GM10266 (cell line): ENCODE data around the gene DENND2A.

Experiments used
- DNase-seq: peaks from one replicate; pipeline ENCODE4 v3.0.0; 2012; ENCODE audit errors: extremely low spot score
- TF ChIP-seq, protein P1 (sequence below): IDR thresholded peaks from 2 replicates; pipeline ENCODE4 v1.5.1; 2012; ENCODE audit warnings: mild to moderate bottlenecking, low read depth; ENCODE audit not compliant: control insufficient read depth, insufficient read depth; ENCODE audit errors: missing control alignments

The DENND2A gene

DNA sequence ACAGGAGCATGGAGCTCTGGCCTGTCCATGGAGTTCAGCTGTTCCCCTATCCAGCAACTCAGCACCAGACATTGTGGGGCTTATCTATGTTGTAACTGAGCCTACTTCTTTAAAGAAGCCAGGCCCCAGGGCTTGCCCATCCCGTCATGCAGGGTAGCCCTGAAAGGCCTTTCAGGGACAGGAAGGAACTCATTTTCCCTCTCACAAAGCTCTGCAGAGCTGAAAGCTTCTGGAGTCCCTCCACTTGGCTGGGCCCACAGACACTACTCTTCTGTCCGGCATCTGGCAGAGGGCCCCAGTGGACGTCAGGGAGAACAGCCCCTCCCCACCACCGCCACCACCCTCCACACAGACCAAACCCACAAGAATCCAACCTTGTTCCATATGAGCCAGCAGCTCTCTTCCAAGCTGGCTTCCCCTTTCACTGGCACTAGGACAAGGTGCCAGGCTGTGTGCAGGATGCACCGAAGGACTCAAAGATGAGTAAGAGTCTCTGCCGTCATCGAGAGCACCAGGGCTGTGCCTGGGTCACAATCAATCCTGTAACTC is 33.1 kb downstream of the DENND2A start:
- no peak for DNase-seq
- TF ChIP-seq, protein P1, sequence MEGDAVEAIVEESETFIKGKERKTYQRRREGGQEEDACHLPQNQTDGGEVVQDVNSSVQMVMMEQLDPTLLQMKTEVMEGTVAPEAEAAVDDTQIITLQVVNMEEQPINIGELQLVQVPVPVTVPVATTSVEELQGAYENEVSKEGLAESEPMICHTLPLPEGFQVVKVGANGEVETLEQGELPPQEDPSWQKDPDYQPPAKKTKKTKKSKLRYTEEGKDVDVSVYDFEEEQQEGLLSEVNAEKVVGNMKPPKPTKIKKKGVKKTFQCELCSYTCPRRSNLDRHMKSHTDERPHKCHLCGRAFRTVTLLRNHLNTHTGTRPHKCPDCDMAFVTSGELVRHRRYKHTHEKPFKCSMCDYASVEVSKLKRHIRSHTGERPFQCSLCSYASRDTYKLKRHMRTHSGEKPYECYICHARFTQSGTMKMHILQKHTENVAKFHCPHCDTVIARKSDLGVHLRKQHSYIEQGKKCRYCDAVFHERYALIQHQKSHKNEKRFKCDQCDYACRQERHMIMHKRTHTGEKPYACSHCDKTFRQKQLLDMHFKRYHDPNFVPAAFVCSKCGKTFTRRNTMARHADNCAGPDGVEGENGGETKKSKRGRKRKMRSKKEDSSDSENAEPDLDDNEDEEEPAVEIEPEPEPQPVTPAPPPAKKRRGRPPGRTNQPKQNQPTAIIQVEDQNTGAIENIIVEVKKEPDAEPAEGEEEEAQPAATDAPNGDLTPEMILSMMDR = no peak

DNA sequence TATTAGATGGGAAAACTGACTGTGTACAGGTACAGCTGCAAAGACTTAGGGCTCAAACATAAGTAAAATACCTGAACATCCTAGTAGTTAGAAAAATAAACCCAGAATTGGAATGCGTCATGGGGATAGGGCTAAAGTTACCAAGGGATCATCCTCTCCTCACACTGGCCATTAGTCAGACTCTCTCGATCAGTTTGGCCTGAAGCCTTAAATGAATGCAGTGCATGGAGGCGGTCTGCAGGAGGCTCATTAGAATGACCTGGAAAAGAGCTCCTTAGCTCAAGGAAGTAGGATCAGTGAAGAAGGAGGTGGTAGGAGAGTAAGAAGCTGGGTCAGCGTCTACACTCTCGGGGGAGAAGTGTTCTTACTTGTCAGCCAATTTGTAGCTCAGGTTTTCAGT is 35.3 kb downstream of the DENND2A start:
- DNase-seq = no peak
- TF ChIP-seq, protein P1 = no peak

DNA sequence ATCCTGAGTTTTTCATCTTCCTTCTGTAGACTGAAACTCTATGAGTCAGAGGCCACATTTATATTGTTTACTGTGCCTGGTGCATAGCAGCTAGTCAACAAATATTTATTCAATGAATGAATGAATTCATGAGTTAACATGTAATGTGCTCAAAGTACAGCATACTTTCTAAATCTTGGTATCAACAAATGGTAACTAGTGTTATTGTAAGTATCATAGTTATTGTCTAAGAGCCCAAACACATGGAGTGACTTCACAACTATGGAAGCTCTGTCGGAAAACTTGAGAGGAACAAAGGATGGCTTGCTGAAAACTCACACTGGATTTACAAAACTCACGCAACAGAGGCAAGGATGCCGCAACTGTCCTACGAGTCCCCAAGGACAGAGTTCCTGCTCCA is 35.9 kb downstream of the DENND2A start:
- DNase-seq = no peak
- TF ChIP-seq, protein P1 = no peak

DNA sequence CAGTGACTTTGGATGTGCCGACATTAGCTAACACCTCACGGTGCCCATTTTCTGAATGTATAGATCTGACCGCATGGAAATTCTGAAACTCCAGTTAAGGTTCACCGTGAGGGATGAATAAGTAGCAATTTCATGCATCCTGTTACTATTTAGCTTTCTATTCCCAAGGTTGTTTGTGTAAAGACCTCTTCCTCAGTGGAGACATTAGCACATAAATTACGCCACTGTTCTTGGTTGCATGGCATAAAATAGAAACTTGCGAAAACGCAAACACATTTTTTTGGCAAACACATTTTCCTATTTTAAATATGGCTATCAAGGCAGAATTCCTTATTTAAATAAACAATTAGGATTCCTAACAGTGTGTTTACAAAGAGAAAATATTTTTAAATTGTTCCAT is 36.5 kb downstream of the DENND2A start:
- no peak for DNase-seq
- TF ChIP-seq, protein P1 = no peak

DNA sequence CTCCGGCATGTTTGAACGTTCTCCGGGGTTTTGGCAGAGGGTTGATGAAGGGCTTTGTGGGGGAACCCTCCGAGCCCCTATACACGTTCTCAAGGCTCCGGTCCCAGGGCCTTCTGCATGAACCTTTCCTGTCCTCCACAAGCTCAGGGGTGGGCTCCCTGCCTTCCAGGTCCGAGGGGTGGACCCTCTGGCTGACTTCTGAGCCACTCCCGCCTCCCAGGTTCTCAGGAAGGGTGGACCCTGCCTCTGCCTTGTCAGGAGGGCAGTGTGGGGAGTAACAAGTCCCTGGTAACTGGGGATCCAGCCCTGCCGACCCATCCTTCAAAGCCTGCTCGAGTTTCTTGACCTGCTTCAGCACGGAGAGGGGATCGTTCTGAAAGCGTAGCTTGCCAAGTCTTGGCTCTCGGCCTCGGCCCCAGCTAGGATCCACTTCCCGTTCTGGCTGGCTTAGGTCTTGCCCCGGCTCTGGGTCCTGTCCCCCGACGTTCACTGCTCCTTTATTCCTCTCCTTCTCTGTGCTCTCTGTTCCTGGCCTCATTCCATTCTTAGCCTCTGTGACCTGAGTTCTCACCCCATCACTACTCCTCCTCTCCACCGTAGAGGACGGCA is 38.9 kb downstream of the DENND2A start:
- TF ChIP-seq, protein P1 = no peak
- no peak for DNase-seq

DNA sequence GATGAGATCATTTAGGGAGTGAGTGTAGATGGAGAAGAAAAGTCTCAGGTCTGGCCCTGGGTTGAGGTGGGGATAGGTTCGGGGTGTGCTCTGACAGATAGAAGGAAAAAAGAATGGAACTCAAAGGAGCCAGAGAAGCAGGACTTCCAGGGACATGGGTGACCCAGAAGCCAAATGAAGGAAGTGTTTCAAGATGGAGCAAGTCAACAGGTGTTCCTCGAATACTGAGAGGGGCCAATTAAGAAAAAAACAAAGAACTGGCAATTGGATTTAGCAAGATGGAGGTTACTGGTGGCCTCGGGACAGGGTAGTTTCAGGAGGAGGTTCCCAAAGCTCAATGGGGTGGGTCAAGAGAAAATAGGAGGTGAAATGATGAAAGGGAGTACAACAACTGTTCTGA is 40.3 kb downstream of the DENND2A start:
- DNase-seq = no peak
- TF ChIP-seq, protein P1 = no peak

DNA sequence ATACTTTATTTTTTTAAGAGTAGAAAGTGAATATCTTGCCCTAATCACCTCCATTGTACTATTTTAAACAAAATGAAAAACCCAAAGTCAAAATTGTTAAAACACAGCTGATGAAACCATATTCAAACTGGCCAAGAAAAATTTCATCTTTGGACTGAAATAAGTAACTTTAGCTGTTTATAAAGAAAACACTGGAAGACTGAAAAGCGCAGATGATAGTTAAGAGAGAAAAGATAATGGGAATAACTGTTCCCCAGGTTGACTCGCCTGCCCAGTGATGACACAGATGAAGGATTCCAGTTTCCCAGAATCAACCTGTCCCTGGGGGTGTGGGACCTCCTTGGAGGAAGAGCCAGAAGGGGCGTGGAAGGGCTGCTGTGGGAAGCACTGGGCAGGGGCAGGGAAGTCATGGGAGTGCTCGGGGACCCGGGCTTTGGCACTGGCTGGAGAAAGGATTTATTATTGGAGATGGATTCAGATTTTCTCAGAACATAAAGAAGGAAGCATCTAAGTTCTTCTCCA is 43.1 kb downstream of the DENND2A start:
- TF ChIP-seq, protein P1 = no peak

More for the DNA sequence above, 43.1 kb downstream of the DENND2A start:
- no peak for DNase-seq
